HepG2 (cell line): ENCODE data around the gene RETN. TPM values are rescaled to one million over a fixed set of nuclear protein-coding genes. Genes with fewer than 3 reads are reported as not detected.
A peak's percentile ranks its signal among the peaks of the same experiment; 100 is the strongest.

ENCODE experiments used
- AGO1 ChIP-seq: fragments of 200-400 bp; formaldehyde crosslinking; IDR thresholded peaks from 2 replicates; pipeline ENCODE4 v1.6.1; 2017; ENCODE audit warnings: mild to moderate bottlenecking, low read depth, low read length, moderate library complexity; ENCODE audit not compliant: poor library complexity, severe bottlenecking
- ATF7-NPFF ChIP-seq: sonication (generic); formaldehyde crosslinking; IDR thresholded peaks from 2 replicates; pipeline ENCODE4 v1.8.1; 2023; ENCODE audit warnings: mild to moderate bottlenecking, low read depth, missing genetic modification reagents, moderate library complexity
- DNMT1 ChIP-seq: sonication (generic); formaldehyde crosslinking; IDR thresholded peaks from 2 replicates; pipeline ENCODE4 v1.5.1; 2020; ENCODE audit warnings: mild to moderate bottlenecking, missing genetic modification reagents
- DRAP1 ChIP-seq: IDR thresholded peaks from 2 replicates; pipeline ENCODE4 v1.6.1; 2016; ENCODE audit warnings: missing genetic modification reagents, missing compliant biosample characterization
- GMEB1 ChIP-seq: sonication (generic); formaldehyde crosslinking; IDR thresholded peaks from 2 replicates; pipeline ENCODE4 v1.5.1; 2020; ENCODE audit warnings: missing genetic modification reagents, mild to moderate bottlenecking, borderline replicate concordance
- HBP1 ChIP-seq: IDR thresholded peaks from 2 replicates; pipeline ENCODE4 v1.6.1; 2016; ENCODE audit warnings: low read depth, control low read depth
- IKZF1 ChIP-seq: fragments of 450-650 bp; IDR thresholded peaks from 2 replicates; pipeline ENCODE4 v1.7.1; 2016
- ISX ChIP-seq: sonication (generic); formaldehyde crosslinking; conservative IDR thresholded peaks from 2 replicates; pipeline ENCODE4 v1.5.0; 2020; ENCODE audit warnings: missing genetic modification reagents
- KAT7 ChIP-seq: IDR thresholded peaks from 2 replicates; pipeline ENCODE4 v1.6.1; 2018; ENCODE audit warnings: borderline replicate concordance, missing compliant biosample characterization
- LBX2 ChIP-seq: sonication (generic); formaldehyde crosslinking; IDR thresholded peaks from 2 replicates; pipeline ENCODE4 v1.5.0; 2020; ENCODE audit warnings: missing genetic modification reagents, mild to moderate bottlenecking, borderline replicate concordance
- MEIS2 ChIP-seq: sonication (generic); formaldehyde crosslinking; IDR thresholded peaks from 2 replicates; pipeline ENCODE4 v1.9.0; 2021; ENCODE audit warnings: mild to moderate bottlenecking, missing genetic modification reagents
- NFRKB ChIP-seq: fragments of 450-650 bp; IDR thresholded peaks from 2 replicates; pipeline ENCODE4 v1.6.1; 2017
- NFYC ChIP-seq: IDR thresholded peaks from 2 replicates; pipeline ENCODE4 v1.6.1; 2016; ENCODE audit warnings: missing genetic modification reagents, missing compliant biosample characterization
- POGZ ChIP-seq: sonication (generic); formaldehyde crosslinking; IDR thresholded peaks from 2 replicates; pipeline ENCODE4 v1.4.0; 2020; ENCODE audit warnings: mild to moderate bottlenecking, missing genetic modification reagents
- RFX3 ChIP-seq: IDR thresholded peaks from 2 replicates; pipeline ENCODE4 v1.6.1; 2016; ENCODE audit warnings: missing biosample characterization, missing genetic modification reagents
- RNF2 ChIP-seq: fragments of 450-650 bp; conservative IDR thresholded peaks from 2 replicates; pipeline ENCODE4 v1.6.1; 2016; ENCODE audit warnings: low read depth
- SIN3B ChIP-seq: fragments of 150-350 bp; IDR thresholded peaks from 2 replicates; pipeline ENCODE4 v1.6.1; 2014; ENCODE audit warnings: low read length
- TCF7 ChIP-seq: sonication (generic); IDR thresholded peaks from 2 replicates; pipeline ENCODE4 v1.6.1; 2016; ENCODE audit warnings: antibody characterized with exemption, low read depth
- THAP11 ChIP-seq: IDR thresholded peaks from 2 replicates; pipeline ENCODE4 v1.6.1; 2016; ENCODE audit warnings: missing biosample characterization, missing genetic modification reagents
- ZNF510 ChIP-seq: sonication (generic); formaldehyde crosslinking; IDR thresholded peaks from 2 replicates; pipeline ENCODE4 v1.4.0; 2020; ENCODE audit warnings: low read depth, mild to moderate bottlenecking, missing genetic modification reagents
- ZNF556 ChIP-seq: sonication (generic); formaldehyde crosslinking; IDR thresholded peaks from 2 replicates; pipeline ENCODE4 v1.4.0; 2020; ENCODE audit warnings: mild to moderate bottlenecking, missing genetic modification reagents, borderline replicate concordance
- ZNF629 ChIP-seq: sonication (generic); formaldehyde crosslinking; conservative IDR thresholded peaks from 2 replicates; pipeline ENCODE4 v1.5.0; 2020; ENCODE audit warnings: missing genetic modification reagents
- ZNF773 ChIP-seq: sonication (generic); formaldehyde crosslinking; IDR thresholded peaks from 2 replicates; pipeline ENCODE4 v1.4.0; 2020; ENCODE audit warnings: missing genetic modification reagents, borderline replicate concordance
- ZSCAN21 ChIP-seq: sonication (generic); formaldehyde crosslinking; IDR thresholded peaks from 2 replicates; pipeline ENCODE4 v1.8.0; 2022; ENCODE audit warnings: mild to moderate bottlenecking, missing genetic modification reagents, moderate library complexity, borderline replicate concordance
- ZSCAN25 ChIP-seq: sonication (generic); formaldehyde crosslinking; IDR thresholded peaks from 2 replicates; pipeline ENCODE4 v1.8.0; 2022; ENCODE audit warnings: mild to moderate bottlenecking, missing genetic modification reagents
- polyA plus RNA-seq, 8 experiments: library from polyadenylated mRNA; depleted of rRNA in 3 of 8; stranded (reverse) in 7 of 8; unstranded in 1 of 8; fragments of >200 nt; fragmentation: Illumina TruSeq in 4 of 8; extraction: Trizol in 4 of 8; gene quantifications; 2 replicates each; pipeline versions ENCODE4 v1.2.1 to v1.2.3, GENCODE V29; 2011 to 2016; ENCODE audit warnings: low read depth in 4 of 8, missing spikeins in 1 of 8, mixed read lengths in 1 of 8; ENCODE audit not compliant: insufficient read depth in 1 of 8
- total RNA-seq, 5 experiments: library from RNA; depleted of rRNA; stranded (reverse); fragments of >200 nt; fragmentation: Illumina TruSeq; extraction: Trizol; gene quantifications; 2 replicates each; pipeline ENCODE4 v1.2.3, GENCODE V29; 2016; ENCODE audit warnings: low read depth in 1 of 5

RETN gene
- total and polyA plus RNA-seq, 2 of the 13 experiments (the other 11 are each of a cell fraction or from before 2014, with no cell fraction given), result not detected

GRCh38 chr19:7652061-7652641 lies 16.7 kb upstream of the RETN start (continued):
- TF ChIP-seq HBP1 (CRISPR knock-in tag), result no peak
- TF ChIP-seq LBX2 (CRISPR knock-in tag), result no peak; the same call in 1 of the 2 replicates
- peak; percentile 54; the same call in 1 of the 2 replicates for TF ChIP-seq GMEB1 (CRISPR knock-in tag)
- TF ChIP-seq DNMT1, result no peak
- no peak for TF ChIP-seq ZNF629 (CRISPR knock-in tag)
- TF ChIP-seq ATF7-NPFF (CRISPR knock-in tag), result no peak
- peak; percentile 59; the same call in 1 of the 2 replicates for TF ChIP-seq POGZ
- TF ChIP-seq ZNF773, result no peak
- no peak for TF ChIP-seq IKZF1
- TF ChIP-seq ZNF556 (CRISPR knock-in tag), result no peak
- no peak for TF ChIP-seq SIN3B
- no peak for TF ChIP-seq RFX3 (CRISPR knock-in tag)
- TF ChIP-seq ZNF510 (CRISPR knock-in tag), result no peak
- peak; percentile 98 for TF ChIP-seq TCF7
- no peak for TF ChIP-seq ISX (CRISPR knock-in tag)
- no peak for TF ChIP-seq AGO1
- peak; percentile 84 for TF ChIP-seq THAP11 (CRISPR knock-in tag)
- TF ChIP-seq DRAP1 (CRISPR knock-in tag), result peak; percentile 41
- TF ChIP-seq MEIS2 (CRISPR knock-in tag), result no peak; the same call in 1 of the 2 replicates
- no peak for TF ChIP-seq KAT7 (CRISPR knock-in tag)
- no peak for TF ChIP-seq ZSCAN25 (CRISPR knock-in tag)
- TF ChIP-seq NFYC (CRISPR knock-in tag), result no peak
- TF ChIP-seq NFRKB, result no peak
- TF ChIP-seq RNF2, result 0 out of 2 replicates have a peak, but pooled peaks have one; percentile 42
- TF ChIP-seq ZSCAN21 (CRISPR knock-in tag), result no peak
